Activated CD4-positive, CD25-positive, alpha-beta regulatory T cell (primary cell): Measurements from ENCODE around the gene DENND1A.

ENCODE experiments used
- DNase-seq, 4 experiments: peaks; one replicate each; lab custom pipeline; 2025; lab: John Stamatoyannopoulos, UW

The DENND1A gene

GRCh38 chr9:123387686-123388085, 542.2 kb downstream of the DENND1A start:
- no peak for DNase-seq

GRCh38 chr9:123383512-123384170, 546.3 kb downstream of the DENND1A start:
- DNase-seq: no peak

- DNase-seq: no peak
Observed at GRCh38 chr9:123382653-123383511, 547.0 kb downstream of the DENND1A start.

DNA sequence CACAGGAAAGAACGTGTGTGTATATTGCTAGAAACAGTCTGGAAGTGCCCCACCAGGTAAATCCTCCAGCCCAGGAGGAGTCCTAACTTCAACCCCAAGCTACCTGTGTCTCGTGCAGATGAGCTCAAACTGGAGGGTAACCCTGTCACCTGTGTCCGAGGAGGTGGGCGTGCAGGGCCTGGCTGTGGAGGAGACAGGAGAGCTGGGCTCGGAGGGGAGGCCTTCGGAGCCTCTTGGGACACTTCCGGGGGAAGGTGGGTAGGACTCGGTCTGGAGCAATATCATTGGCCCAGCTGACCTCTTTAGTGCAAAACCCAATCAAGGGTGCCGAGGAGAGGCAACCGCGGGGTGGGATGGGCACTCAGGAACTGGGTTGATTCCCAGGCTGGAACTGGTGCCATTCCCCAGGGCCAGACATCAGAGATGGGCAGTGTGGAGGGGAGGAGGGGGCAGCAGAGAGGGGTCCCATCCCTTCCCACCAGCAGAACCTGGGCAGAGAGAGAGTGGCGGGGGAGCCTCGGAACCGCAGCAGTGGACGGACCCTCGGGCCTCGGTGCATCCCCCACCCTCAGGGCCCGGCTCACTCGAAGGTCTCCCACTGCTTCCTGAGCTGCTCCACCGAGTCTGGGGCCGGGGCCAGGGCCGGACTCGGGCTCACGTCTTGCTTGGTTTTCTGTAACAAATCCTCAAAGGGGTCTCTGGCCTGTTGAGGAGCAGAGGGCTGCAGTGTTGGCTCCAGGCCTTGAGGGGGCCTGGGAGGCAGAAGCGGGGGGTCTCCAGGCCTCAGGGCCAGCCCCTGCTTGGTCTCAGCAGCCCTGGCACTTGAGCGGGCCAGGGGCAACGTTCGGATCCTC, 548.8 kb downstream of the DENND1A start:
- no peak for DNase-seq

GRCh38 chr9:123378956-123379660, 550.8 kb downstream of the DENND1A start:
- no peak for DNase-seq

GRCh38 chr9:123378025-123378424, 551.9 kb downstream of the DENND1A start:
- no peak for DNase-seq

DNA sequence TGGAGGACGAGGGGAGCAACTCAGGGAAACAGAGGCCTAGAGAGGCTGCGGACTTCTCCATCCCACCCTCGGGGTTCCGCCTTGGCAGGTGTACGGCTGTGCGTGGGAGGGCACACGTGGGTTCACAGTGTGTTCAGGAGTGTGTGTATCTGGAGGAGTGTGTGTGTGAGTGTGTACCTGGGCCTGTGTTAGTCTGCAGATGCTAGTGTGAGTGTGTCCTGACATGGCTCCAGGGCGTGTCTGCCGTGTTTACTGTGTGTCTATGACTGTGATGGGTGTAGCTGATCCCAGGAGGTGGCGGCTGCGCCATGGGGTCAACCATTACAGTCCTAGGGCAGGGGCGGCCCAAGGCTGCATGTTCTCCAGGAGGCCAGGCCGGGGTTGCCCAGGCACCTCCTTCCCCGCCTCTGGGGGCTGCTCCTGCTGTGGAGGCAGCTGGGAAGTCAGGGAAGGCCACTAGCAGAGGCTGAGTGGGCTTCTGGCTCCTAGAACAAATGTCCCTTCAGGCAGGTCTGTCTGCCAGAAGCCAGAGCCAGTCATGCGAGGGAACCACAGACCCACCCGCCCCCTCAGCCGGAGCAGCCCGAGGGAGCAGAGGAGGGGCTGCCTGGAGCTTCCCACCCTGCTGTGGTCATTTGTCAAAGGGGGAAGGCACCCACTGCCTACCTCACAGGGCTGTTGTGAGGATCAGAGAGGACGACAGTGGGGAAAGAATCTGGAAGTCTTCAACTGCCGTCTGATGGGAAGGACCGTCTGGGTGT, 552.5 kb downstream of the DENND1A start:
- no peak for DNase-seq

- no peak for DNase-seq
Observed at GRCh38 chr9:123376218-123377071, 553.5 kb downstream of the DENND1A start.

DNA sequence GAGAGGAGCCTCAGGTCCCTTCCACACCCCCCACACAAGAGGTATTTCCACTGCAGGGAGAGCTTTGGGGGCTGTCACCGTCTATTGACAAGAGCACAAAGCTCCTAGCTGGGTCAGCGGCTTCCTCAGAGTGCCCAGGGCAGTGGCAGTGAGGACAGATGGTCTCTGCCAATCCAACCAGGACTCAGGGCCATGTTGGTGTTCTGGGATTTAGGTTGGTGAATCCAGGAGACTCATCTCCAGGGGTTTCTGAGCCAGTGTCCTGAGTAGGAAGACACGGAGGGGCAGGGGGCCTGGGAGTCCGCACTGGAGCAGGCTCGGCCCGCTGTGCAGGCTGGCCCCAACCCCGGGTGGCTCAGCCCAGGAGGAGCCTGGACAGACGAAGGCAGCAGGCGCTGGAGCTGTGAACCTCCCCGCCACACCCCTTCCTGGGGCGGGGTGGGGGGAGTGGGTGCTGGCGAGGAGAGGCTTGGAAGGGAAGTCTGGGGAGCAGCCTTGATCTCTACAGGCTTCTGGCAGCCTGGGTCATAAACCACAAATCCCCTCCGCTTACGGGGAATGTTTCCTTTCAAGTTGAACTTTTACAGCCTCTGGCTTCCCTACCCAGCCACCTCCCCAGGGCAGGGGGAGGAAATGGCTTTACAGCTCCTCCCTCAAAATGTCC, 554.3 kb downstream of the DENND1A start:
- no peak for DNase-seq

DNA sequence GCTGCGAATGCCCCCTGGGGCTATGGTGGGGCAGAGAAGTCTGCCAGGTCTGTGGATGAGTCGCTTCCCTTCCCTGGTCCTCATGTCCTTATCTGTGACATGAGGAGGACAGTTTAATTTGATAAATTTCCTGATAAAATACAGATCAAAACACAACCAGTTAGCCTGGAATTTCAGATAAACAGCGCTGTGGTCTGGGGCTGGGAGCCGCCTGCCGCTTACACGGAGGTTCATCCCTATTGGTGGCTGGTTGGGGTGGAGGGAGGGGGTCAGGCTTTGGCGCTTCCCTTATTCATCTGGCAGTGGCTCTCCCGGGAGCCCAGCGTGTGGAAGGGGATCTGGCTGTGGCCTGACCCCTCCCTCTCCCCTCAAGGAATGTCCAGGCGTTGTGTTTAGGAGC, 556.0 kb downstream of the DENND1A start:
- no peak for DNase-seq

GRCh38 chr9:123373447-123373923, 556.4 kb downstream of the DENND1A start:
- no peak for DNase-seq

- no peak for DNase-seq
Observed at GRCh38 chr9:123372766-123373446, 557.0 kb downstream of the DENND1A start.

DNA sequence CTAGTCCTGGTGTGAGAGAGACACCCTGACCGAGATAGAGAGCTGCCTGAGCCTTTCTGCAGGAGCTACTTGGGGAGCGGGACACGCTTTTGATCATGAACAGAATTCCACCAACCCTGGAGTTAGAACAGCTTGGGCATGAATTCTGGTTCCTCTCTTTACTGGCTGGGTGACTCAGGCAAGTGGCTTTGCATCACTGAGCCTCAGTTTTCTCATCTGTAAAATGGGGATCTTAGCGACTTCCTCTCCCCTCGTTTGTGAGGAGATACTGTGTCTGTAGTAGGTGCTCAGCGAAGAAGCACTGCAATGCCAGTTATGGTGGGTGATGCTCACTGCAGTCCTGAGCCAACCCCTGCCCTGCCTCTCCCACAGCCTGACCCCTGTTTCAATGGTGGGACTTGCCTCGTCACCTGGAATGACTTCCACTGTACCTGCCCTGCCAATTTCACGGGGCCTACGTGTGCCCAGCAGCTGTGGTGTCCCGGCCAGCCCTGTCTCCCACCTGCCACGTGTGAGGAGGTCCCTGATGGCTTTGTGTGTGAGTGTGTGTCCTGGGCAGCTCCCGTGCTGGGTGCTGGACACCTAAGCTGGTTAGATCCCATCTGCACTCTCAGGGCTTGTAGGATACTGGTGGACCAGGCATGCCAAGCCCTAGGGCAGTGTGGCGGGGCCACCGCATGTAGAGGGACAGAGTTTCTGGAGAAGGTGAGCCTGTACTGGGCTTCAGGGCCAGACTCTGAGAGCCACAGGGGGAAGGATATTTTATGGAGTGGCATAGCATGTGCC, 557.9 kb downstream of the DENND1A start:
- DNase-seq: no peak

DNA sequence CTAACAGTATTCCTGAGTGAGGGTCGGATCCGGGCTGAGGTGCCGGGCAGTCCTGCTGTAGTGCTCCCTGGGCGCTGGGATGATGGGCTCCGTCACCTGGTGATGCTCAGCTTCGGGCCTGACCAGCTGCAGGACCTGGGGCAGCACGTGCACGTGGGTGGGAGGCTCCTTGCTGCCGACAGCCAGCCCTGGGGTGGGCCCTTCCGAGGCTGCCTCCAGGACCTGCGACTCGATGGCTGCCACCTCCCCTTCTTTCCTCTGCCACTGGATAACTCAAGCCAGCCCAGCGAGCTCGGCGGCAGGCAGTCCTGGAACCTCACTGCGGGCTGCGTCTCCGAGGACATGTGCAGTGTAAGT, 558.7 kb downstream of the DENND1A start:
- DNase-seq: no peak

DNA sequence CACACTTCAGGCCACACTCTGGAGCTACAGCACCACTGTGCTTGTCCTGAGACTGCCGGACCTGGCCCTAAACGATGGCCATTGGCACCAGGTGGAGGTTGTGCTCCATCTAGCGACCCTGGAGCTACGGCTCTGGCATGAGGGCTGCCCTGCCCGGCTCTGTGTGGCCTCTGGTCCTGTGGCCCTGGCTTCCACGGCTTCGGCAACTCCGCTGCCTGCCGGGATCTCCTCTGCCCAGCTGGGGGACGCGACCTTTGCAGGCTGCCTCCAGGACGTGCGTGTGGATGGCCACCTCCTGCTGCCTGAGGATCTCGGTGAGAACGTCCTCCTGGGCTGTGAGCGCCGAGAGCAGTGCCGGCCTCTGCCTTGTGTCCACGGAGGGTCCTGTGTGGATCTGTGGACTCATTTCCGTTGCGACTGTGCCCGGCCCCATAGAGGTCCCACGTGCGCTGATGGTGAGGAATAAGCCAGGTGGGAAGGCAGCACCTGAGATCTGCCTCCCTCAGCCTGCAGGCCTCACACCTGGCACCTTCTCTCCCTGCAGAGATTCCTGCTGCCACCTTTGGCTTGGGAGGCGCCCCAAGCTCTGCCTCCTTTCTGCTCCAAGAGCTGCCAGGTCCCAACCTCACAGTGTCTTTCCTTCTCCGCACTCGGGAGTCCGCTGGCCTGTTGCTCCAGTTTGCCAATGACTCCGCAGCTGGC, 559.2 kb downstream of the DENND1A start:
- no peak for DNase-seq

DNA sequence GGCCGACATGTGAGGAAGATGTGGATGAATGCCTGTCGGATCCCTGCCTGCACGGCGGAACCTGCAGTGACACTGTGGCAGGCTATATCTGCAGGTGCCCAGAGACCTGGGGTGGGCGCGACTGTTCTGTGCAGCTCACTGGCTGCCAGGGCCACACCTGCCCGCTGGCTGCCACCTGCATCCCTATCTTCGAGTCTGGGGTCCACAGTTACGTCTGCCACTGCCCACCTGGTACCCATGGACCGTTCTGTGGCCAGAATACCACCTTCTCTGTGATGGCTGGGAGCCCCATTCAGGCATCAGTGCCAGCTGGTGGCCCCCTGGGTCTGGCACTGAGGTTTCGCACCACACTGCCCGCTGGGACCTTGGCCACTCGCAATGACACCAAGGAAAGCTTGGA, 559.8 kb downstream of the DENND1A start:
- DNase-seq: no peak

DNA sequence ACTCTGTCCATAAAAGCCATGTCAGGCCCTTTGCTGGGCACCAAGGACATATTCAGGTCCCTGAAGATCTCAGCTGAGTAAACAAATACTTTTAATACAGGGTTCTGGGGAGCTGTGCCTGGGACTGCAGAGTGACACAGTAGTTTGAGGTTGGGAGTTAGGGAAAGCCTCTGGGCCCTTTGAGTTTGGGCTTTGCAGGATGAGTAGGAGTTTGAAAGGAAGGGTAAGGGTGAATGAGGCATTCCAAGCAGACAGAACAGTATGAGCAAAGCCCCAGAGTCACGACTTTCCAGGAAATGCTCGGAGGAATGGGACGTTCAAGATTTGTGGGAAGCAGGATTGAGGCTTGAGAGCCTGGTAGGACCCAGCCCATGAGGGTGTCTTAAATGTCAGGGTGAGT, 560.6 kb downstream of the DENND1A start:
- DNase-seq: no peak
